GM10248 (cell line): Measurements from ENCODE around the gene CYP26B1.

Experiments used
- CTCF ChIA-PET: fragments of 300-600 bp; sonication (Branson Sonifier 250); formaldehyde crosslinking; extraction: SDS; loops from one replicate; lab custom pipeline; 2021; ENCODE audit warnings: antibody characterized with exemption; lab: Yijun Ruan, JAX
- POLR2A ChIA-PET: fragments of 350-650 bp; sonication (Branson Sonifier 250); formaldehyde crosslinking; extraction: SDS; loops from one replicate; lab custom pipeline; 2020; ENCODE audit warnings: antibody characterized with exemption; lab: Yijun Ruan, JAX
- DNase-seq: peaks from one replicate; pipeline ENCODE4 v3.0.0; 2012; ENCODE audit errors: extremely low spot score
- CTCF ChIP-seq: IDR thresholded peaks from 2 replicates; pipeline ENCODE4 v1.5.1; 2012; ENCODE audit warnings: mild to moderate bottlenecking, low read depth; ENCODE audit errors: extremely low read depth, missing control alignments, control extremely low read depth

The CYP26B1 gene

GRCh38 chr2:72139874-72140620, 7.6 kb downstream of the CYP26B1 start:
- ChIA-PET POLR2A (no interaction called here), CTCF (interaction anchor here (0.8 to 1.8 kb wide), 3 partner anchors 10 to 216 kb away, joined by 3 to 4 read pairs (median 4); no protein-coding TSS in a partner anchor)
- no peak for TF ChIP-seq CTCF
- DNase-seq, result no peak

- no peak for TF ChIP-seq CTCF
- CTCF ChIA-PET, result interaction anchor here (1.8 kb wide), 1 partner anchor 11 kb away, joined by 4 read pairs; no protein-coding TSS in a partner anchor
- DNase-seq, result no peak
- POLR2A ChIA-PET, result no interaction called here
These were observed 8.2 kb downstream of the CYP26B1 start for GRCh38 chr2:72139471-72139873.

GRCh38 chr2:72138921-72139381, 8.7 kb downstream of the CYP26B1 start:
- CTCF ChIA-PET, result interaction anchor here (1.4 to 1.8 kb wide), 3 partner anchors 11 to 578 kb away, joined by 3 to 6 read pairs (median 4); no protein-coding TSS in a partner anchor
- POLR2A ChIA-PET, result no interaction called here
- no peak for TF ChIP-seq CTCF
- DNase-seq, result no peak

- DNase-seq, result no peak
- ChIA-PET CTCF (interaction anchor here (0.7 to 1.8 kb wide), 10 partner anchors 10 to 577 kb away, joined by 3 to 6 read pairs (median 4); no protein-coding TSS in a partner anchor), POLR2A (no interaction called here)
- TF ChIP-seq CTCF, result no peak
These were observed 9.4 kb downstream of the CYP26B1 start for GRCh38 chr2:72138011-72138881.

GRCh38 chr2:72137498-72138010, 10.1 kb downstream of the CYP26B1 start:
- ChIA-PET POLR2A (no interaction called here), CTCF (interaction anchor here (0.7 to 1.6 kb wide), 10 partner anchors 9 to 576 kb away, joined by 3 to 6 read pairs (median 3); no protein-coding TSS in a partner anchor)
- peak; percentile 98 for TF ChIP-seq CTCF
- DNase-seq, result peak; percentile 85
